ENCODE data around the gene GJA8.
"Not testable (repeated sequence)": the region's sequence is repeated elsewhere in the genome, so short reads cannot be mapped to it uniquely, and the experiment has no call there.

The GJA8 gene

DNA sequence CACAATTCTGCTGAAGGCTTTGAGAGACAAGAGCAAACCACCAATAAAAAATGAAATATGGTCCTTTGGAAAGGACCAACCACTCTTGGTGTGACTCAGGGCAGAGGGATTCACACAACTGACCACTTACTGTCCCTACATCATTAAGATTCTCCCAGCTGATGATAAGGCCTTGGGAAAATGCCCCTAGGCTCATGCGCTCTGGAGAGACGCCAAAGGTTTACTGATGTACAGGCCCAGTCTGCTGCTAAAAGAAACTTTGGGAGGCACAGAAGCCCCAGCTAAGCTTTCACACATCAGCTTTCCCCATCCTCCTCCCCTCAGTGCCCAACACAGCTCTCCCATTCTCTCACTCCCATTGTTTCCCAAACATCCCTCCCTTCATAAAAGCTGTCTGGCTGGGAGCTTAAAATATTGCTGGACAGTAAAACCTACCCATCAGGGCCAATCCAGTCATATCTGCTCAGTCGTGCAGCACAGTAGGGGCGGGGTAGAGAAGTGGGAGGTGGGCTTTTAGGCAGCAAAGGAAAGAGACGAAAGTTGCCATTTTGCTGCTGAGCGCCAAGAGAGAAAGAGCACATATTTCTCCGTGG, at the start of gene GJA8:
Gene GJA8 (plus strand): TSS at position 543 of the 593 bp plus-strand sequence. CDS start 5,161 bp downstream, outside the sequence.
- TF ChIP-seq, protein P1, sequence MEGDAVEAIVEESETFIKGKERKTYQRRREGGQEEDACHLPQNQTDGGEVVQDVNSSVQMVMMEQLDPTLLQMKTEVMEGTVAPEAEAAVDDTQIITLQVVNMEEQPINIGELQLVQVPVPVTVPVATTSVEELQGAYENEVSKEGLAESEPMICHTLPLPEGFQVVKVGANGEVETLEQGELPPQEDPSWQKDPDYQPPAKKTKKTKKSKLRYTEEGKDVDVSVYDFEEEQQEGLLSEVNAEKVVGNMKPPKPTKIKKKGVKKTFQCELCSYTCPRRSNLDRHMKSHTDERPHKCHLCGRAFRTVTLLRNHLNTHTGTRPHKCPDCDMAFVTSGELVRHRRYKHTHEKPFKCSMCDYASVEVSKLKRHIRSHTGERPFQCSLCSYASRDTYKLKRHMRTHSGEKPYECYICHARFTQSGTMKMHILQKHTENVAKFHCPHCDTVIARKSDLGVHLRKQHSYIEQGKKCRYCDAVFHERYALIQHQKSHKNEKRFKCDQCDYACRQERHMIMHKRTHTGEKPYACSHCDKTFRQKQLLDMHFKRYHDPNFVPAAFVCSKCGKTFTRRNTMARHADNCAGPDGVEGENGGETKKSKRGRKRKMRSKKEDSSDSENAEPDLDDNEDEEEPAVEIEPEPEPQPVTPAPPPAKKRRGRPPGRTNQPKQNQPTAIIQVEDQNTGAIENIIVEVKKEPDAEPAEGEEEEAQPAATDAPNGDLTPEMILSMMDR (IDR thresholded peaks at IDR 0.05; ENCODE audit: low read depth, low read length, missing control alignments): no peak
- no peaks in the 10 kb centered on the region for H3K36me3 ChIP-seq (replicated peaks)
- no peaks in the 10 kb centered on the region for H3K27me3 ChIP-seq (replicated peaks)
- in situ Hi-C loops (cut with HindIII; ENCODE audit: low pct_ligation_motif_present, low sequenced_read_pairs): no loop called here
- no peak within 1 kb of the TSS for H3K27ac ChIP-seq
- no peak for DNase-seq
- H3K4me3 ChIP-seq (ENCODE audit: low read depth, low read length): no peak within 1 kb of the TSS

DNA sequence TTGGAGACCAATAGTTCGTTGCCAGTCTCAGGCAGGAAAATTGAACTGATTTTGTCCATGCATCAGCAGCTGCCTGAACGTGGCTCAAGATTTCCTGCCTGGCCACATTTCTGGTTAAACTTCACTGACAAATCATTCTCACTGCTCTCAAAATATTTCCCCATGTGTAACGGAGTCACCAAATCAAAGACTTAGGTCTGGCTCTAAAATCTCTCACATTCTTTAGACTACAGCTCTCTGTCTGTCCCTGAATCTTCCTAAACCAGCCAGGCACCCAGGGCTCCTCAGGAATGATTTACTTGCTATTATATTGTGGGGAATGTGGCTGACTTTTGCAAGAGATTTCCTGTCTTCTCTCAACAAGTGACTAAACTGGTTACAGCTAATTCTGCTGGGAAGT, 49.2 kb upstream of the GJA8 start:
- in situ Hi-C loops (cut with HindIII; ENCODE audit: low pct_ligation_motif_present, low sequenced_read_pairs): no loop called here
- Histone ChIP-seq H3K27ac (no peak overlapping the region), H3K27me3 (replicated peaks) (no peaks in the 10 kb centered on the region), H3K36me3 (replicated peaks) (no peaks in the 10 kb centered on the region), H3K4me3 (ENCODE audit: low read depth, low read length) (no peak overlapping the region)
- DNase-seq: peak; percentile 12
- TF ChIP-seq, protein P1 (IDR thresholded peaks at IDR 0.05; ENCODE audit: low read depth, low read length, missing control alignments): no peak

DNA sequence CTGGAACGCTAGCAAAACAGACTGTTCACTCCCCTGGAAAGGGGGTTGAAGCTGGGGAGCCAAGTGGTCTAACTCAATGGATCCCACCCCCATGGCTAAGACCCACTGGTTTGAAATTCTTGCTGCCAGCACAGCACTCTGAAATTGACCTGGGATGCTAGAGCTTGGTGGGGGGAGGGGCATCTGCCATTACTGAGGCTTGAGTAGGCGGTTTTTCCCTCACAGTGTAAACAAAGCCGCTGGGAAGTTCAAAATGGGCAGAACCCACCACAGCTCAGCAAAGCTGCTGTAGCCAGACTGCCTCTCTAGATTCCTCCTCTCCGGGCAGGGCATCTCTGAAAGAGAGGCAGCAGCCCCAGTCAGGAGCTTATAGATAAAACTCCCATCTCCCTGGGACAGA, 47.6 kb upstream of the GJA8 start:
- DNase-seq; H3K4me3 ChIP-seq (ENCODE audit: low read depth, low read length); in situ Hi-C loops (cut with HindIII; ENCODE audit: low pct_ligation_motif_present, low sequenced_read_pairs); H3K27ac ChIP-seq; H3K27me3 ChIP-seq (replicated peaks); H3K36me3 ChIP-seq (replicated peaks): not testable (repeated sequence)

DNA sequence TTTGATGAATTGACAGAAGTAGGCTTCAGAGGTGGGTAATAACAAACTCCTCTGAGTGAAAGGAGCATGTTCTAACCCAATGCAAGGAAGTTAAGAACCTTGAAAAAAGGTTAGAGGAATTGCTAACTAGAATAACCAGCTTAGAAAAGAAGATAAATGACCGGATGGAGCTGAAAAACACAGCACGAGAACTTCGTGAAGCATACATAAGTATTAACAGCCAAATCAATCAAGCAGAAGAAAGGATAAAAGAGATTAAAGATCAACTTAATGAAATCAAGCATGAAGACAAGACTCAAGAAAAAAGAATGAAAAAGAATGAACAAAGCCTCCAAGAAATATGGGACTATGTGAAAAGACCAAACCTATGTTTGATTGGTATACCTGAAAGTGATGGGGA, 46.6 kb upstream of the GJA8 start:
- H3K27ac ChIP-seq; in situ Hi-C loops (cut with HindIII; ENCODE audit: low pct_ligation_motif_present, low sequenced_read_pairs); H3K36me3 ChIP-seq (replicated peaks); H3K27me3 ChIP-seq (replicated peaks); DNase-seq; H3K4me3 ChIP-seq (ENCODE audit: low read depth, low read length): not testable (repeated sequence)

DNA sequence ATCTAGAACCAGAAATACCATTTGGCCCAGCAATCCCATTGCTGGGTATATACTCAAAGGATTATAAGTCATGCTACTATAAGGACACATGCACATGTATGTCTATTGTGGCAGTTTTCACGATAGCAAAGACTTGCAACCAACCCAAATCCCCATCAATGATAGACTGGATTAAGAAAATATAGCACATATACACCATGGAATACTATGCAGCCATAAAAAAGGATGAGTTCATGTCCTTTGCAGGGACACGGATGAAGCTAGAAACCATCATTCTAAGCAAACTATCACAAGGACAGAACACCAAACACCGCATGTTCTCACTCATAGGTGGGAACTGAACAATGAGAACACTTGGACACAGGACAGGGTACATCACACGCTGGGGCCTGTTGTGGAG, 35.4 kb upstream of the GJA8 start:
- H3K27me3 ChIP-seq (replicated peaks); H3K4me3 ChIP-seq (ENCODE audit: low read depth, low read length); in situ Hi-C loops (cut with HindIII; ENCODE audit: low pct_ligation_motif_present, low sequenced_read_pairs); H3K27ac ChIP-seq; DNase-seq; H3K36me3 ChIP-seq (replicated peaks): not testable (repeated sequence)

DNA sequence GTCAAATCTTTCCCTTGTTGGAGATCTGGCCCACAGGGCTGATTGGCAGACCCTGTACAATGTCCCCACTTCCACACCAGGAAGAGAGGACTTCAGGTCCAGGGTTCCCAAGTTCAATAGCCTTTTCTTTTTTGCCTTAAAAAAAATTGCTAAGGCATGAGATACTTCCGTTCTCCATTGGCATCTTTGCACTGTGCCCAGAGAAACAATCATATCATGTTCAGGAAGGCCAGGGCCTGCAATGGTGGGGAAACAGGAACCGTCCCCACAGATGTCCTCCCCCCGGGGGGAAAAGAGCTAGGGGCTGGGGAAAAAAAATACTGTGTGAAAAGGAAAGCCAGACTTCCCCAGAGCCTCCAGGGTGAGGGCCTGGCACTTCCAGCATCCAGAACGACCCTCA, 24.6 kb upstream of the GJA8 start:
- in situ Hi-C loops (cut with HindIII; ENCODE audit: low pct_ligation_motif_present, low sequenced_read_pairs): no loop called here

DNA sequence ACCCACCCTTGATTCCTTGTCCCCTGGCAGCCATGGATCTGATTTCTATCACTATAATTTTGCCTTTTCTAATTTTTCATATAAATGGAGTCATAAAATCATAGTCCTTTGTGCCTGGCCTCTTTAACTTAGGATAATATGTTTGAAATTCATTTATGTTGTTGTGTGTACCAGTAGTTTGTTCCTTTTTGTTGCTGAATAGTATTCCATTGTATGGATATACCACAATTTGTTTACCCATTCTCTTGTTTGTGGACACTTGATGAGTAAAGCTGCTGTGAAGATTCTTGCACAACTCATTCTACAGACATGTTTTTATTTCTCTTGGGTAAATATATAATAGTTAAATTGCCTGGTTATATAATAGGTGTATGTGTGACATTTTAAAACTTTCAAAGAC, 22.7 kb upstream of the GJA8 start:
- no peak for DNase-seq
- in situ Hi-C loops (cut with HindIII; ENCODE audit: low pct_ligation_motif_present, low sequenced_read_pairs): no loop called here
- TF ChIP-seq, protein P1 (IDR thresholded peaks at IDR 0.05; ENCODE audit: low read depth, low read length, missing control alignments): no peak
- Histone ChIP-seq H3K36me3 (replicated peaks) (no peaks in the 10 kb centered on the region), H3K27ac (no peak overlapping the region), H3K4me3 (ENCODE audit: low read depth, low read length) (no peak overlapping the region), H3K27me3 (replicated peaks) (no peaks in the 10 kb centered on the region)

More for the DNA sequence above, 24.6 kb upstream of the GJA8 start:
- no peak overlapping the region for H3K27ac ChIP-seq
- no peak for DNase-seq
- TF ChIP-seq, protein P1 (IDR thresholded peaks at IDR 0.05; ENCODE audit: low read depth, low read length, missing control alignments): no peak
- no peaks in the 10 kb centered on the region for H3K27me3 ChIP-seq (replicated peaks)
- H3K36me3 ChIP-seq (replicated peaks): no peaks in the 10 kb centered on the region
- no peak overlapping the region for H3K4me3 ChIP-seq (ENCODE audit: low read depth, low read length)

Measured in brain microvascular endothelial cell (primary cell).